Ovary (tissue), 3 donors: ENCODE measurements around the gene KLHL22.

Source experiments
- CTCF ChIP-seq, 3 donors: fragments of 450-650 bp in 2 of 3; fragments of 200-600 bp in 1 of 3; IDR thresholded peaks; one replicate each; pipeline versions ENCODE4 v1.5.1 to v1.8.0; 2016 to 2022; ENCODE audit warnings: antibody characterized with exemption in 3 of 3, mild to moderate bottlenecking in 1 of 3
- EP300 ChIP-seq: sonication (generic); formaldehyde crosslinking; IDR thresholded peaks from one replicate; pipeline ENCODE4 v1.6.1; 2017; ENCODE audit warnings: antibody characterized with exemption
- POLR2A ChIP-seq: fragments of 450-650 bp; IDR thresholded peaks from one replicate; pipeline ENCODE4 v1.6.1; 2017; ENCODE audit warnings: antibody characterized with exemption, mild to moderate bottlenecking, moderate library complexity
- donor health status: DM: no; HTN: no; CAD: no.

- TF ChIP-seq CTCF (IDR thresholded peaks at IDR 0.05) (no peak), EP300 (no peak), POLR2A (no peak)
These were observed 37.7 kb upstream of the KLHL22 start for GRCh38 chr22:20533095-20533878.
